ENCODE results near the gene ARFGEF3.

ARFGEF3 gene

GRCh38 chr6:138275976-138276375, 114.2 kb downstream of the ARFGEF3 start:
- DNase-seq (ENCODE audit: low read depth) = no peak

- no peak for DNase-seq (ENCODE audit: low read depth)
Observed at GRCh38 chr6:138277835-138278234, 116.1 kb downstream of the ARFGEF3 start.

DNA sequence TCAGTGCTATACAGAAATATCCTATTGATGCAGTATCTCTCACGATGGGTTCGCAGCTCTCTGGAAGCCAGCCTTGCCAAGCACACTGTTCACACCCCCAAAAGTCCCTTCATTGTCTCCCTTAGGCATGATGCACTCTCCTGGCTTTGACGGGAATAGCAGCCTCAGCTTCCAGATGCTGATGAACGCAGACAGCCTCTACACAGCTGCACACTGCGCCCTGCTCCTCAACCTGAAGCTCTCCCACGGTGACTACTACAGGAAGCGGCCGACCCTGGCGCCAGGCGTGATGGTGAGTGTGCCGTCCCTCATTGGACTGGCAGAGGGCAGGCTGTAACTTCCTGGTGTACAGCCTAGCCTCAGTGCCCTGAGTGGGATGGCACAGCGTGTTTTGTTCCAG, 116.6 kb downstream of the ARFGEF3 start:
- no peak for DNase-seq (ENCODE audit: low read depth)

DNA sequence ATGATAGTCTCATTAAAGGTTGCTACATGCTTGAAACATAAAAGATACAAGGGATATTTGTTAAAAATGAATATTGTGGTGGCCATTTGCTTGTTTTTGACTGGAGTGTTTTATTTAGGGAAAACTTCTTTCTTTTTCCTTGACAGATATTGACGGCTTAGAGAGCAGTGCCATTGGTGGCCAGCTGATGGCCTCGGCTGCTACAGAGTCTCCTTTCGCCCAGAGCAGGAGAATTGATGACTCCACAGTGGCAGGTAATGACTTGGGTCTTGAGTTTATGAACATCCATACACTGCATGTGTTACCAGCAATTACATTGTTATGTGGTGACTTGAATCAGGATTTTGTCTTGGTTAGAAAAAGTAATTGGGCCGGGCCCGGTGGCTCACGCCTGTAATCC, 124.1 kb downstream of the ARFGEF3 start:
- DNase-seq (ENCODE audit: low read depth) = no peak

DNA sequence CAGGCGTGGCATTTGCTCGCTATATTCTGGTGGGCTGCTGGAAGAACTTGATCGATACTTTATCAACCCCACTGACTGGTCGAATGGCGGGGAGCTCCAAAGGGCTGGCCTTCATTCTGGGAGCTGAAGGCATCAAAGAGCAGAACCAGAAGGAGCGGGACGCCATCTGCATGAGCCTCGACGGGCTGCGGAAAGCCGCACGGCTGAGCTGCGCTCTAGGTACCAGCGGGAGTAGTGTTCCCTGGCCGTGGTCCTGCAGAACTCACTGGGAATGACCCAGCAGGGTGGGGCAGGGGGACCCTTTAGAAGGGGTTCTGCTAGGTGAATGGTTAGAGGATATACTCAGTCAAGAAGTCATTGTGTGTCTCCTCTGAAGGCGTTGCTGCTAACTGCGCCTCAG, 125.0 kb downstream of the ARFGEF3 start:
- DNase-seq (ENCODE audit: low read depth) = no peak

- no peak for DNase-seq (ENCODE audit: low read depth)
Observed at GRCh38 chr6:138287144-138287955, 125.6 kb downstream of the ARFGEF3 start.

DNA sequence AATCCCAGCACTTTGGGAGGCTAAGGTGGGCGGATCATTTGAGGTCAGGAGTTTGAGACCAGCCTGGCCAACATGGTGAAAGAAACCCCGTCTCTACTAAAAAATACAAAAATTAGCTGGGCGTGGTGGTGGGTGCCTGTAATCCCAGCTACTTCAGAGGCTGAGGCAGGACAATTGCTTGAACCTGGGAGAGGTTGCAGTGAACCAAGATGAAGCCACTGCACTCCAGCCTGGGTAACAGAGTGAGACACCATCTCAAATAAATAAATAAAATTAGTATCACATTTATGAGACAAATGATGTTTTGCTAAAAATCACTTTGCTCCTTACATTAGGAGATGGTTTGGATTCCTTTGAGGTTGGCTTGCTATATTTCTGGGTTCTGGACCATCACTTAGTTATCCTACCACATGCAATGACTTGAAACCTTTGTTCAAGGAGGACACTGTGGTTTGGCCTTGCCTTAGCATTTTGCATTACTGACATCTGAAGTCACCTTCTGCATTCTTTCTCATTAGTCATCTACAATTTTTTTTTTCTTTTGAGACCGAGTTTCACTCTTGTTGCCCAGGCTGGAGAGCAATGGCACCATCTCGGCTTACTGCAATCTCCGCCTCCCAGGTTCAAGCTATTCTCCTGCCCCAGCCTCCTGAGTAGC, 126.8 kb downstream of the ARFGEF3 start:
- peak; percentile 76 for DNase-seq (ENCODE audit: low read depth)

DNA sequence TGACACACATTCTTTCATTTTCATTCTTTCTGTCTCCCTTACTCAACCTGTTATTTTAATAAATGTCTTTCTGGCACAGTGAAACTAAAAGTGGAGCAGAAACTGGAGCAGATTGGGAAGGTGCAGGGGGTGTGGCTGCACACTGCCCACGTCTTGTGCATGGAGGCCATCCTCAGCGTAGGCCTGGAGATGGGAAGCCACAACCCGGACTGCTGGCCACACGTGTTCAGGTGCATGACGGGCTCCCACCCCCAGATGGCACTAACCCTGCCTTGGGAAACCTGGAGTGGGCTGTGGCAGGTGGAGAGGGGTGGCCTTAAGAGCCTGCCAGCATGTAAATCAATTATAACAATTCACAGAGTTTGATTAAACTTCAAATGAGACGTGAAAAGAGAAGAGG, 128.0 kb downstream of the ARFGEF3 start:
- no peak for DNase-seq (ENCODE audit: low read depth)

- no peak for DNase-seq (ENCODE audit: low read depth)
Observed at GRCh38 chr6:138290423-138290962, 128.8 kb downstream of the ARFGEF3 start.

DNA sequence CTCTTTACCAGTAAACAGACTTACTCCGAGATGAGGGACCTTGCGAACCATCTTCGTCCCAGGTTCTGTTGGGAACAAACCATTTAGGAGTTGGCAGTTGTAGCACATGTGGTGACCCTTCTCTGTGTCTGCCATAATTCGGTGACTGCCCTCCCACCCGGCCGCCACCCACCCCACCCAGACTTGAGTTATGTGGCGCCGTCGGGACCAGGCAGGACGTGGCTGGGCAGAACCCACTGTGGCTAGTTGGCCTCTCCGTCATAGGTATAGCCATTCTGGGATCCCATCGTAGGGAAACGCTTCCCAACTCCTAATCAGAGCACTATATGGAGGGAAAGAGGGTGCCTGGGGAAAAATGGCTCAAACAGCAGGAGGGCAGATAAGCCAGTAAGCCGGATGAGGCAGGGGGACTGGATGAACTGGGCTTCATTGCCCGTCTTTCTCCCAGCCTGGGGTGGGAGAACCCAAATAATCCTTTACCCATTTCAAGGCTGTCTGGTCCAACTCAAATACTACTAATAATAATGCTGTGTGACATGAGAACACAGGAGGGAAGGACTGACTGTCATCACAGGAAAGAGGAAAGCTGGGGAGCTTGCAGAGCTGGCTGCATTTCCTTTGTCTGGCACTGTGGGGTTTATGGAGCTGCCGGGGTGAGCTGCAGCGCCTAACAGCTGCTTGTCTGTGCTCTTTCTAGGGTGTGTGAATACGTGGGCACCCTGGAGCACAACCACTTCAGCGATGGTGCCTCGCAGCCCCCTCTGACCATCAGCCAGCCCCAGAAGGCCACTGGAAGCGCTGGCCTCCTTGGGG, 129.5 kb downstream of the ARFGEF3 start:
- DNase-seq (ENCODE audit: low read depth) = no peak

DNA sequence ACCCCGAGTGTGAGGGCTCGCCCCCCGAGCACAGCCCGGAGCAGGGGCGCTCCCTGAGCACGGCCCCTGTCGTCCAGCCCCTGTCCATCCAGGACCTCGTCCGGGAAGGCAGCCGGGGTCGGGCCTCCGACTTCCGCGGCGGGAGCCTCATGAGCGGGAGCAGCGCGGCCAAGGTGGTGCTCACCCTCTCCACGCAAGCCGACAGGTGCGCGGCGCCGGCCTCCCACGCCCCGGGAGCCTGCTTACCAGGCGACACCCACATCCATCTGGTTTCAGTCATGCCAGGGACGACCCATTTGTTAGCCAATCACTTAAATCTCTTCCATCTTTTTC, 130.1 kb downstream of the ARFGEF3 start:
- no peak for DNase-seq (ENCODE audit: low read depth)

DNA sequence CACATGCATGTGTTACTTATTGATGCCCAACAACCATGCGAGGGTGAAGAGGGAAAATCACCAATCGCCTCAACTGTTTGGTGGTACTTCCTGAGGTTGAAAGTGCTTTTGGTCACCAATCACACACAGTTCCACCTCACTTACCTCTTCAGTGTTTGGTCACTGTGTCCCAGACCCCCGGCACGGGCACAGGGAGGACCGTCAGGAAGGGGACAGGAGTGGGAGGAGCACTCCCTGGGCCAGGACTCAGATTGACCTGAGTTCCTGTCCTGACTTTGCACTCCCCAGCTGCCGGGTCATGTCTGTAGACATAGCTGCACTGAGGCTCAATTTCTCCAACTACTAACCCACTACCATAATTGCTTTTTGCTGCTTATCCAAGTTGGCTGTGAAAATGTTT, 130.7 kb downstream of the ARFGEF3 start:
- DNase-seq (ENCODE audit: low read depth) = no peak

DNA sequence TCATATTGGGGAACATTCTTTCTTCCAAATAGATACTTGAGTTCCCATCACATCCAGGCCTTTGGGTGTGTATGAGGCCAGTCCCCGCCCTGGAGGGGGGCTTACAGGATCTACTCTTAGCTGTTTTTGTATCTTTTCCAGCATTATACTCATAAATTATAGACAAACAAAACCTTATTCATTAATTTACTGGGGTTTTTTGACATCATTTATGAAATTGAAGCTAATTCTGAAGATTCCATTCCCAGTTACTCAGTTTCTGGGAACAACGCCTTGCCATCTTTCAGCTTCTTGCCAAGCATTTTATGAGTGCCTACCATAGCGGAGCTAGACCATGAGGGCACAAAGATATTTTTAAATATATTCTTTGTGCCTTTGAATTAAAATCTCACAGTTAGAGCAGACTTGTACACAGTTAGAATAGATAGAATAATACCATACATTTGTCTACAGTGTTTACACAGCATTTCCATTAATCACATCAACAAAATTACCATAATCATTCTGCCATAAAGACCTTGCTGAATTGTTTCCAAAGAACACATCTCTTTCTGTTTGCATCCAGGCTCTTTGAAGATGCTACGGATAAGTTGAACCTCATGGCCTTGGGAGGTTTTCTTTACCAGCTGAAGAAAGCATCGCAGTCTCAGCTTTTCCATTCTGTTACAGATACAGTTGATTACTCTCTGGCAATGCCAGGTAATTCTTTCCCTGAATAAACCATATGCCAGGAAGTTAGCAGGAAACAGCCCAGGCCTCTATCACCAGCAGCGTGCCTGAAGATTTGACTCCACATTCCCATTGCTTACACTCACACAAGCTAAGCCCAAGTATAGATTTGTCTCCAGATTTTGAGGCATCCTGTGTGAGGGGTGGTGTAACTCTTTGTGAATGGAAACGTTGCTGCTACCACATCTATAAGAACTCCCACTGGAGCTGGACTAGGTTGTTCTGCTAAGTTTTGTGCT, 132.0 kb downstream of the ARFGEF3 start:
- DNase-seq (ENCODE audit: low read depth) = no peak

GRCh38 chr6:138296381-138296780, 134.6 kb downstream of the ARFGEF3 start:
- DNase-seq (ENCODE audit: low read depth) = no peak

GRCh38 chr6:138296786-138297185, 135.0 kb downstream of the ARFGEF3 start:
- DNase-seq (ENCODE audit: low read depth) = no peak

GRCh38 chr6:138297761-138298298, 136.1 kb downstream of the ARFGEF3 start:
- no peak for DNase-seq (ENCODE audit: low read depth)

- no peak for DNase-seq (ENCODE audit: low read depth)
Observed at GRCh38 chr6:138300469-138300868, 138.7 kb downstream of the ARFGEF3 start.

DNA sequence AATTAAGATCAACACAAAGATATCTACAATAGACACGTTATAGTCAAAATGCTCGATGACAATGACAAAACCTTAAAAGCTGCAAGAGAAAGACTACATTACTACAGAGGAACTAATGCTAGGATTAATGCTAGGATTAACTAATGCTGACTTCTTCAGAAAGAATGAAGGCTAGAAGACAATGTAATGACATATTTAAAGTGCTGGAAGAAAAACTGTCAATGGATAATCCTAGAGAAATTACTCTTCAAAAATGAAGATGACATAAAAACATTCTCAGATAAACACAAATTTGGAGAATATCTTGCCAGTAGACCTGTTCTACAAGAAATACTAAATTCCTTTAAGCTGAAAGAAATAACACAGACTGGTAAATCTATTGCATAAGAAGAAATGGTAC, 140.8 kb downstream of the ARFGEF3 start:
- no peak for DNase-seq (ENCODE audit: low read depth)

- no peak for DNase-seq (ENCODE audit: low read depth)
Observed at GRCh38 chr6:138307352-138307751, 145.6 kb downstream of the ARFGEF3 start.

GRCh38 chr6:138307816-138308730, 146.3 kb downstream of the ARFGEF3 start:
- DNase-seq (ENCODE audit: low read depth) = no peak

Measured in fibroblast of the conjunctiva (primary cell).